Activated CD4-positive, alpha-beta memory T cell treated with anti-CD3 and anti-CD28 coated beads for 36 hours (primary cell): ENCODE data around the gene FBXO24. TPM values are rescaled to one million over a fixed set of nuclear protein-coding genes. Genes with fewer than 3 reads are reported as not detected.
"Not testable (repeated sequence)": the region's sequence is repeated elsewhere in the genome, so short reads cannot be mapped to it uniquely, and the experiment has no call there.

ENCODE experiments used
- CTCF ChIA-PET: fragments of 350-600 bp; sonication (Branson Sonifier 250); formaldehyde crosslinking; loops from one replicate; lab custom pipeline; 2021; ENCODE audit warnings: antibody characterized with exemption, inconsistent platforms; lab: Charles Lee
- POLR2A ChIA-PET: fragments of 350-600 bp; sonication (Branson Sonifier 250); formaldehyde crosslinking; loops from one replicate; lab custom pipeline; 2021; ENCODE audit warnings: antibody characterized with exemption; lab: Charles Lee
- DNase-seq: peaks from one replicate; pipeline ENCODE4 v3.0.0-alpha.2; 2020
- H3K27ac Mint-ChIP-seq: one replicate; pipeline ENCODE4 v1.8.0; 2021; ENCODE audit warnings: mixed read lengths
- H3K27me3 Mint-ChIP-seq: one replicate; pipeline ENCODE4 v1.8.0; 2021; ENCODE audit warnings: mixed read lengths
- H3K36me3 Mint-ChIP-seq: one replicate; pipeline ENCODE4 v1.8.0; 2021; ENCODE audit warnings: mixed read lengths
- H3K4me1 Mint-ChIP-seq: one replicate; pipeline ENCODE4 v1.8.0; 2021; ENCODE audit warnings: low read depth, mixed read lengths
- H3K4me3 Mint-ChIP-seq: one replicate; pipeline ENCODE4 v1.8.0; 2021; ENCODE audit warnings: mild to moderate bottlenecking, mixed read lengths
- H3K9me3 Mint-ChIP-seq: one replicate; pipeline ENCODE4 v1.8.0; 2021; ENCODE audit warnings: mixed read lengths
- intact Hi-C: fragments of 100-400 bp; cut with micrococcal nuclease; formaldehyde crosslinking; loops from one replicate; pipeline ENCODE4 v1.15.1; 2023
- total RNA-seq, 2 experiments: library from RNA; stranded (reverse); gene quantifications; one replicate each; pipeline ENCODE4 v1.2.3, GENCODE V29; 2021

The FBXO24 gene
- 1 to 10 TPM; 2.2 to 2.6 TPM for total RNA-seq

- peaks cover 5% of the 10 kb centered on the region for H3K36me3 Mint-ChIP-seq
- intact Hi-C loops, result loop anchor here (1.0 to 5.0 kb wide), 9 partner anchors 18 to 157 kb away; partner anchors contain the start of genes GIGYF1, GNB2, MEPCE and MOSPD3
- DNase-seq, result peak; percentile 100
- peak within 1 kb of the TSS; percentile 98 for H3K27ac Mint-ChIP-seq
- H3K9me3 Mint-ChIP-seq, result no peaks in the 10 kb centered on the region
- H3K4me3 Mint-ChIP-seq, result peak within 1 kb of the TSS; percentile 85
- peaks cover 20% of the 10 kb centered on the region for H3K4me1 Mint-ChIP-seq
- peaks cover 2% of the 10 kb centered on the region for H3K27me3 Mint-ChIP-seq
- CTCF ChIA-PET, result interaction anchor here (0.7 to 4.6 kb wide), 18 partner anchors 10 to 378 kb away, joined by 3 to 38 read pairs (median 8); partner anchors contain the start of genes GIGYF1, MOSPD3, POP7 and SLC12A9
- POLR2A ChIA-PET, result interaction anchor here (0.6 to 4.1 kb wide), 22 partner anchors 10 to 289 kb away, joined by 3 to 31 read pairs (median 4); partner anchors contain the start of genes AGFG2, GNB2, MOSPD3 and POP7
These were observed at the start of gene FBXO24 for GRCh38 chr7:100586266-100587025. Gene FBXO24, plus strand, starts transcription at chr7:100586328. Its CDS starts 298 bp downstream, at chr7:100586626.

GRCh38 chr7:100536695-100537094 lies 49.4 kb upstream of the FBXO24 start:
- H3K27ac Mint-ChIP-seq, CTCF ChIA-PET, H3K4me3 Mint-ChIP-seq, H3K27me3 Mint-ChIP-seq, H3K9me3 Mint-ChIP-seq, DNase-seq, intact Hi-C loops, POLR2A ChIA-PET: not testable (repeated sequence)
- Mint-ChIP-seq H3K4me1 (peaks cover 22% of the 10 kb centered on the region), H3K36me3 (peaks cover 11% of the 10 kb centered on the region)

- intact Hi-C loops, result loop anchor here (1.0 to 2.0 kb wide), 2 partner anchors 48 to 74 kb away; partner anchors contain the start of genes FBXO24, LRCH4 and MOSPD3
- POLR2A ChIA-PET, result interaction anchor here (1.1 to 2.6 kb wide), 3 partner anchors 11 to 48 kb away, joined by 3 to 12 read pairs (median 7); partner anchors contain the start of genes FBXO24 and LRCH4
- Mint-ChIP-seq H3K36me3 (peaks cover 11% of the 10 kb centered on the region), H3K9me3 (no peaks in the 10 kb centered on the region), H3K4me1 (peaks cover 36% of the 10 kb centered on the region), H3K27ac (peak overlapping the region; percentile 90), H3K27me3 (no peaks in the 10 kb centered on the region), H3K4me3 (peak overlapping the region; percentile 95)
- DNase-seq, result no peak
- CTCF ChIA-PET, result interaction anchor here (1.2 to 2.8 kb wide), 6 partner anchors 10 to 73 kb away, joined by 3 to 11 read pairs (median 8); no protein-coding TSS in a partner anchor
These were observed 47.8 kb upstream of the FBXO24 start for GRCh38 chr7:100538348-100538653.

GRCh38 chr7:100538654-100539435 lies 47.3 kb upstream of the FBXO24 start, which contains the start of gene AGFG2:
Gene AGFG2, plus strand, starts transcription at chr7:100539203. Its CDS starts 144 bp downstream, at chr7:100539347.
- Mint-ChIP-seq H3K4me3 (peak within 1 kb of the TSS; percentile 95), H3K4me1 (peaks cover 41% of the 10 kb centered on the region), H3K36me3 (peaks cover 11% of the 10 kb centered on the region), H3K27ac (peak within 1 kb of the TSS; percentile 90), H3K27me3 (no peaks in the 10 kb centered on the region), H3K9me3 (no peaks in the 10 kb centered on the region)
- POLR2A ChIA-PET, result interaction anchor here (0.6 to 2.6 kb wide), 7 partner anchors 9 to 616 kb away, joined by 3 to 12 read pairs (median 3); partner anchors contain the start of genes FBXO24, LRCH4 and ZCWPW1
- CTCF ChIA-PET, result interaction anchor here (0.8 to 2.8 kb wide), 8 partner anchors 11 to 73 kb away, joined by 3 to 11 read pairs (median 6); no protein-coding TSS in a partner anchor
- DNase-seq, result peak; percentile 100
- intact Hi-C loops, result loop anchor here (1.0 to 2.0 kb wide), 3 partner anchors 47 to 74 kb away; partner anchors contain the start of genes FBXO24, LRCH4, MOSPD3 and TSC22D4

- peak; percentile 43 for DNase-seq
- Mint-ChIP-seq H3K4me3 (peak overlapping the region; percentile 95), H3K27ac (peak overlapping the region; percentile 90), H3K4me1 (peaks cover 48% of the 10 kb centered on the region), H3K27me3 (no peaks in the 10 kb centered on the region), H3K9me3 (no peaks in the 10 kb centered on the region), H3K36me3 (peaks cover 11% of the 10 kb centered on the region)
- intact Hi-C loops, result loop anchor here (1.0 to 2.0 kb wide), 2 partner anchors 60 to 73 kb away; partner anchors contain the start of genes MOSPD3 and TSC22D4
- ChIA-PET POLR2A (interaction anchor here (0.8 to 2.6 kb wide), 6 partner anchors 10 to 617 kb away, joined by 3 to 12 read pairs (median 3); partner anchors contain the start of genes FBXO24, LRCH4 and ZCWPW1), CTCF (interaction anchor here (0.8 to 11.7 kb wide), 7 partner anchors 10 to 57 kb away, joined by 3 to 132 read pairs (median 9); no protein-coding TSS in a partner anchor)
These were observed 46.6 kb upstream of the FBXO24 start for GRCh38 chr7:100539436-100540006.

- H3K36me3 Mint-ChIP-seq, result peaks cover 11% of the 10 kb centered on the region
- no peak for DNase-seq
- CTCF ChIA-PET, result interaction anchor here (2.8 to 11.7 kb wide), 2 partner anchors 17 to 57 kb away, joined by 10 to 132 read pairs; no protein-coding TSS in a partner anchor
- H3K27me3 Mint-ChIP-seq, result no peaks in the 10 kb centered on the region
- H3K27ac Mint-ChIP-seq, result peak overlapping the region; percentile 90
- peak overlapping the region; percentile 95 for H3K4me3 Mint-ChIP-seq
- POLR2A ChIA-PET, result interaction anchor here (0.6 to 2.6 kb wide), 3 partner anchors 9 to 92 kb away, joined by 3 to 12 read pairs (median 7); partner anchors contain the start of genes FBXO24 and LRCH4
- intact Hi-C loops, result no loop called here
- H3K9me3 Mint-ChIP-seq, result no peaks in the 10 kb centered on the region
- H3K4me1 Mint-ChIP-seq, result peaks cover 55% of the 10 kb centered on the region
These were observed 45.9 kb upstream of the FBXO24 start for GRCh38 chr7:100540073-100540723.

GRCh38 chr7:100541309-100541708 lies 44.8 kb upstream of the FBXO24 start:
- ChIA-PET POLR2A (interaction anchor here (1.3 to 1.5 kb wide), 3 partner anchors 14 to 45 kb away, joined by 3 to 5 read pairs (median 4); partner anchors contain the start of genes FBXO24 and LRCH4), CTCF (interaction anchor here (0.7 to 11.7 kb wide), 3 partner anchors 16 to 59 kb away, joined by 3 to 132 read pairs (median 7); no protein-coding TSS in a partner anchor)
- peak overlapping the region; percentile 98 for H3K27ac Mint-ChIP-seq
- peak overlapping the region; percentile 95 for H3K4me3 Mint-ChIP-seq
- intact Hi-C loops, H3K9me3 Mint-ChIP-seq, H3K27me3 Mint-ChIP-seq: not testable (repeated sequence)
- peaks cover 11% of the 10 kb centered on the region for H3K36me3 Mint-ChIP-seq
- DNase-seq, result peak; percentile 45
- H3K4me1 Mint-ChIP-seq, result peaks cover 65% of the 10 kb centered on the region

GRCh38 chr7:100543586-100543985 lies 42.5 kb upstream of the FBXO24 start:
- Mint-ChIP-seq H3K9me3 (no peaks in the 10 kb centered on the region), H3K27ac (peak overlapping the region; percentile 98), H3K27me3 (no peaks in the 10 kb centered on the region), H3K4me3 (peak overlapping the region; percentile 72), H3K4me1 (peaks cover 83% of the 10 kb centered on the region), H3K36me3 (peaks cover 12% of the 10 kb centered on the region)
- POLR2A ChIA-PET, result interaction anchor here (1.0 to 2.1 kb wide), 2 partner anchors 13 to 65 kb away, joined by 4 to 15 read pairs; partner anchors contain the start of gene TSC22D4
- CTCF ChIA-PET, result interaction anchor here (1.1 to 11.7 kb wide), 2 partner anchors 14 to 16 kb away, joined by 4 to 132 read pairs; no protein-coding TSS in a partner anchor
- no peak for DNase-seq
- intact Hi-C loops, result loop anchor here (1.0 kb wide), 1 partner anchor 16 kb away; no protein-coding TSS in a partner anchor

- intact Hi-C loops, result no loop called here
- H3K9me3 Mint-ChIP-seq, result no peaks in the 10 kb centered on the region
- H3K27me3 Mint-ChIP-seq, result no peaks in the 10 kb centered on the region
- ChIA-PET CTCF (interaction anchor here (1.0 to 11.7 kb wide), 3 partner anchors 13 to 148 kb away, joined by 3 to 132 read pairs (median 6); no protein-coding TSS in a partner anchor), POLR2A (interaction anchor here (1.1 to 1.8 kb wide), 4 partner anchors 42 to 147 kb away, joined by 3 to 8 read pairs (median 4); partner anchors contain the start of genes FBXO24, LRCH4, MEPCE and ZCWPW1)
- peaks cover 87% of the 10 kb centered on the region for H3K4me1 Mint-ChIP-seq
- peaks cover 19% of the 10 kb centered on the region for H3K36me3 Mint-ChIP-seq
- peak overlapping the region; percentile 98 for H3K27ac Mint-ChIP-seq
- peak overlapping the region; percentile 72 for H3K4me3 Mint-ChIP-seq
- DNase-seq, result peak; percentile 42
These were observed 41.7 kb upstream of the FBXO24 start for GRCh38 chr7:100544386-100544785.

- no peaks in the 10 kb centered on the region for H3K27me3 Mint-ChIP-seq
- DNase-seq, result no peak
- H3K9me3 Mint-ChIP-seq, result no peaks in the 10 kb centered on the region
- POLR2A ChIA-PET, result interaction anchor here (0.7 to 1.8 kb wide), 8 partner anchors 14 to 148 kb away, joined by 3 to 8 read pairs (median 5); partner anchors contain the start of genes FBXO24, LRCH4, MEPCE and ZCWPW1
- H3K36me3 Mint-ChIP-seq, result peaks cover 22% of the 10 kb centered on the region
- intact Hi-C loops, result loop anchor here (1.0 kb wide), 4 partner anchors 14 to 149 kb away; partner anchors contain the start of genes MEPCE and TSC22D4
- H3K4me1 Mint-ChIP-seq, result peaks cover 92% of the 10 kb centered on the region
- CTCF ChIA-PET, result interaction anchor here (1.0 to 11.7 kb wide), 7 partner anchors 12 to 161 kb away, joined by 3 to 132 read pairs (median 6); partner anchors contain the start of gene POP7
- H3K27ac Mint-ChIP-seq, result peak overlapping the region; percentile 98
- H3K4me3 Mint-ChIP-seq, result peak overlapping the region; percentile 72
These were observed 41.2 kb upstream of the FBXO24 start for GRCh38 chr7:100544967-100545359.
